DMS79 (cell line): ENCODE data around the gene SAMD8.

ENCODE experiments used
- DNase-seq: peaks from one replicate; lab custom pipeline; 2025; lab: John Stamatoyannopoulos, UW

SAMD8 gene

DNA sequence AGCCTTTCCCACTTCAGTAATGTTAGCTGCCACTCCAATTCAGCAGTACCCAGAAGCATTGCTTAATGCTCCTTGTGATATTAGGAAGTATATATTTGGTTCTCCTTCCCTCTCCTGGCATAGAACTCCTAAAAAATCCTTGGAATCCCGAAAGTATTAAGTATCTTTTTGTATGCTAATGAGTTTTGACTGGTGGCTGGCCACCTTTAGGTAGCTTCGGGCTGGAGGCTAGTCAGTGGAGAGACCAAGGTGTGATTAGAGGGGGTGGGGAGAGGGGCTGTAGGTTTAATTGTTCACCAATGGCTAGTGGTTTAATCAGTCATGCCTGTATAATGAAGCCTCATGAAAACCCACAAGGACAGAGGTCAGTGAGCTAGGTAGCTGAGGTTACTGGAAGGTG is 112.1 kb downstream of the SAMD8 start:
- no peak for DNase-seq

GRCh38 chr10:75226095-75226494 is 114.6 kb downstream of the SAMD8 start:
- DNase-seq: no peak

DNA sequence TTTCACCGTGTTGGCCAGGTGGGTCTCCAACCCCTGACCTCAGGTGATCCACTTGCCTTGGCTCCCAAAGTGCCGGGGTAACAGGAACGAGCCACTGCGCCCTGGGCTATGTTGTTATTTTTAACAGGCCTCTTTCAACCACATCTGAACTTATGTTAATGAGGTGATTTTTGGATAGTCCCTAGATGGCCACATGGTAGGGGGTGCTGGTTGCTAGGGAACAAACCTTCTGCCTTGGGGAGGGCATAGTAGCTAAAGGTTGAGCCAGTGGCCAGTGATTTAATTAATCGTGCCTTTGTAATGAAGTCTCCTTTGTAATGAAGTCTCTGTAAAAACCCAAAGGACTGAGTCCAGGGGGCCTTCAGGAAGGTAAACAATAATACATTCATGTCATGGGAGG is 115.2 kb downstream of the SAMD8 start:
- no peak for DNase-seq

DNA sequence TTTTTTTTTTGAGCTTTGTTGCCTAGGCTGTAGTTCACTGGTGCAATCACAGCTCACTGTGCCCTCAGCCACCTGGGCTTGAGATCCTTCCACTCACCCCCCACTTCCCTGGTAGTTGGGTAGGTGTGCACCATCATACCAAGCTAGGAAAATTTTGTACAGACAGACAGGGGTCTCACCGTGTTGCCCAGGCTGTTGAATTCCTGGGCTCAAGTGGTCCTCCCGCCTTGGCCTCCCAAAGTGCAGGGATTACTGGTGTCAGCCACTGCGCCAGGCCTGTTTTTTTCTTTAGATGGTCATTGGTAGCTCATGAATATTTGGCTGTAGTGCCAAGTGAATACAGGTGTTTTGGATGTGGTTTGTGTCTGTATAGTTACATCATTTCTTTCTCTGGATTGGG is 116.8 kb downstream of the SAMD8 start:
- no peak for DNase-seq

DNA sequence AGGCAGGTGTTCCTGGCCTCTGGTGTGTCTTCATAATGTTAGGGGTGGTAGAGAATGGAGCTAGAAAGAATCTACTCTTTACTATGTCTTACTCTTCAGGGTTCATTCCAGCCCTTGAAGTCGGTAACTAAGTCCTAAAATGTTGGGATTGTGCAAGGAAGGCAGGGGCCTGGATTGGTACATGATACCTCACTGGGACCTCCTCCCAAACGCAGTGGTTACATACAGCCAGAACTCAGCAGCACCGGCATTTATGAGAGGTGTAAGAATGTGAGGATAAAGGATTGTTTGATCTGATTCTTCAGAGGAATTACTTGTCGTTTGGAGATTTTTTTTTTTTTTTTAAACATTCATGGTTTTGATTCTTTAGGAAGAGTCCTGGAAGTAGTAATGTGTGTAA is 117.4 kb downstream of the SAMD8 start:
- no peak for DNase-seq

DNA sequence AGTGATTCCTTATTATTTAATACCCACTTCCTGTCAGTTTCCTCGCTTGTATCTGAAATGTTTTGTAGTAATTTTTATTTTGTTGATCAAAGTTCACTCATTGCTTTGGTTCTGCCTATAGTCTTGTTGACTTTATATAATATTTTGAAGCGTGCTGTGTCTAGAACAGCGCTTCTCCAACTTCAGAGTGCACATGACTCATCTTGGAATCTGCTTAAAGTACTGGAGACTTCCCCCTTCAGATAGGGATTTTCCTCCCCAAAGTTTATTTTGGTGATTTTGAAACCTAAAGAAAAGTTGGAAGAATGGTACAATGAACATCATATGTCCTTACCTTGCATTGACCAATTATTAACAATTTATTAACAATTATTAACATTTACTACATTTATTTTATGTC is 118.5 kb downstream of the SAMD8 start:
- DNase-seq: no peak

DNA sequence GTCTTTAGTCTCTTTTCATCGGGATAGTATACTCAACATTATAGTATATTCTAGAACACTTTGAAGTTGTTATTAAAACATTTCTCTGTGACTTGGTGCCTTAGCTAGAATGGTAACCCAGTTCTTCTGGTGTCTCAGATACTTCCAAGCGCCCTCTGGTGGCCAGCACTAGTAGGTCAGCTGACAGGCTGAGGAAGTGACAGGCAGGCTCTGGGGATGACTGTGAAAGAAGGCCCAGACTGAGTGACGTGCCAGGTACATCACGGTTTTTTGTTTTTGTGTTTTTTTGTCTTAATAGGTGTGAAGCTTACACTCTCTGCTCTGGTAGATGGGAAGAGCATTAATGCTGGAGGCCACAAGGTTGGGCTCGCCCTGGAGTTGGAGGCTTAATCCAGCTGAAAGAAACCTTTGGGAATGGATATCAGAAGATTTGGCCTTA is 119.2 kb downstream of the SAMD8 start:
- DNase-seq: peak; percentile 21
